Measurements from ENCODE around the gene C6orf120. TPM values are rescaled to one million over a fixed set of nuclear protein-coding genes. Genes with fewer than 3 reads are reported as not detected.

C6orf120 gene
- total and polyA plus RNA-seq, 8 donors = 1.8 to 62.6 (median 11.7) TPM

- peak overlapping the region in 1 of 4 donors; percentile 97 for H3K4me3 ChIP-seq
- no peak overlapping the region for H3K27ac ChIP-seq
- H3K36me3 ChIP-seq = peaks cover 0 to 18% (median 6%) of the 10 kb centered on the region in 4 donors
- H3K9me3 ChIP-seq = no peaks in the 10 kb centered on the region
- intact Hi-C loops (cut with DNase I; ENCODE audit: low total_unique reads) = no loop called here
- peak in 1 of 2 donors; percentile 24 for DNase-seq
- peaks cover 19 to 50% (median 44%) of the 10 kb centered on the region in 4 donors for H3K4me1 ChIP-seq
- no peaks in the 10 kb centered on the region for H3K27me3 ChIP-seq
- TF ChIP-seq POLR2AphosphoS5 (IDR thresholded peaks at IDR 0.05) (no peak), EP300 (IDR thresholded peaks at IDR 0.05) (no peak), POLR2A (IDR thresholded peaks at IDR 0.05) (no peak), CTCF (IDR thresholded peaks at IDR 0.05) (no peak)
- 57 to 69% (median 64%) methylated on average over 5 of the region's 5 CpGs for WGBS, 5 donors
Observed at GRCh38 chr6:169700296-169700695, 1.6 kb upstream of the C6orf120 start.

GRCh38 chr6:169701311-169701953 lies 494 bp upstream of the C6orf120 start:
- Histone ChIP-seq H3K36me3 (peaks cover 0 to 28% (median 9%) of the 10 kb centered on the region in 4 donors), H3K4me1 (peaks cover 19 to 57% (median 47%) of the 10 kb centered on the region in 4 donors), H3K9me3 (no peaks in the 10 kb centered on the region), H3K4me3 (peak overlapping the region; percentile 89 to 97 (median 94)), H3K27ac (peak overlapping the region; percentile 91 to 99 (median 97)), H3K27me3 (no peaks in the 10 kb centered on the region)
- 0% methylated on average over 30 to 54 of the region's 54 CpGs for WGBS, 5 donors
- intact Hi-C loops (cut with DNase I; ENCODE audit: low total_unique reads) = no loop called here
- TF ChIP-seq POLR2A (IDR thresholded peaks at IDR 0.05) (no peak), EP300 (IDR thresholded peaks at IDR 0.05) (no peak), POLR2AphosphoS5 (IDR thresholded peaks at IDR 0.05) (no peak), CTCF (IDR thresholded peaks at IDR 0.05) (no peak)
- no peak for DNase-seq

GRCh38 chr6:169702840-169703246 lies 917 bp downstream of the C6orf120 start:
- Histone ChIP-seq H3K27ac (peak overlapping the region; percentile 91 to 99 (median 97)), H3K4me3 (peak overlapping the region; percentile 89 to 97 (median 94)), H3K4me1 (peaks cover 19 to 57% (median 47%) of the 10 kb centered on the region in 4 donors), H3K27me3 (no peaks in the 10 kb centered on the region), H3K9me3 (no peaks in the 10 kb centered on the region), H3K36me3 (peaks cover 0 to 29% (median 14%) of the 10 kb centered on the region in 4 donors)
- intact Hi-C loops (cut with DNase I; ENCODE audit: low total_unique reads) = no loop called here
- DNase-seq = no peak
- TF ChIP-seq POLR2AphosphoS5 (IDR thresholded peaks at IDR 0.05) = no peak
- no peak for TF ChIP-seq EP300 (IDR thresholded peaks at IDR 0.05)
- TF ChIP-seq POLR2A (IDR thresholded peaks at IDR 0.05) = no peak
- TF ChIP-seq CTCF (IDR thresholded peaks at IDR 0.05) = no peak
- 2 to 6% (median 2%) methylated on average over 12 to 22 of the region's 22 CpGs for WGBS, 5 donors

- H3K27ac ChIP-seq = no peak overlapping the region
- 84 to 94% (median 91%) methylated on average over 2 of the region's 2 CpGs for WGBS, 5 donors
- H3K9me3 ChIP-seq = no peaks in the 10 kb centered on the region
- peaks cover 14 to 68% (median 60%) of the 10 kb centered on the region in 4 donors for H3K36me3 ChIP-seq
- TF ChIP-seq EP300 (IDR thresholded peaks at IDR 0.05) = no peak
- TF ChIP-seq CTCF (IDR thresholded peaks at IDR 0.05) = no peak
- TF ChIP-seq POLR2AphosphoS5 (IDR thresholded peaks at IDR 0.05) = no peak
- TF ChIP-seq POLR2A (IDR thresholded peaks at IDR 0.05) = no peak
- no peak overlapping the region for H3K4me3 ChIP-seq
- DNase-seq = no peak
- peaks cover 17 to 32% (median 28%) of the 10 kb centered on the region in 4 donors for H3K4me1 ChIP-seq
- intact Hi-C loops (cut with DNase I; ENCODE audit: low total_unique reads) = no loop called here
- H3K27me3 ChIP-seq = no peaks in the 10 kb centered on the region
Observed at GRCh38 chr6:169707772-169708171, 5.8 kb downstream of the C6orf120 start.
